Measurements from ENCODE around the gene KDM3A.

The KDM3A gene

DNA sequence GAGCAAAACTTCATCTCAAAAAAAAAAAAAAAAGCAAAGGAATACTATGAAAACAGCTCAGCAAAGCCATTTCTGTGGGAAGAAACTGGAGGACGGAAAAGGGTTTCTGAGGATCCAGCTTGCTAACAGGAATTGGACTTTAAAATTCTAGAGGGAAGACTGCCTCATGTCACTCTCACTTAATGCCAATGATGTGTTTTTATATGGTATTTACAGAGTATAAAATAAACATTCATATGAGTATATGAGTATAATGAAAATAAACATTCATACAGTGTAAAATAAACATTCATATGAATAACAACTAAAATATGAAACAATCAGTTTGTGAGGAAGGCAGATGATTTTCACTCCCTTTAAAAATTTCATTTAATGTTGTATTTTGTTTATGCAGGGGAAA lies 78.2 kb downstream of the KDM3A start:
- DNase-seq (ENCODE audit: low spot score) = no peak

DNA sequence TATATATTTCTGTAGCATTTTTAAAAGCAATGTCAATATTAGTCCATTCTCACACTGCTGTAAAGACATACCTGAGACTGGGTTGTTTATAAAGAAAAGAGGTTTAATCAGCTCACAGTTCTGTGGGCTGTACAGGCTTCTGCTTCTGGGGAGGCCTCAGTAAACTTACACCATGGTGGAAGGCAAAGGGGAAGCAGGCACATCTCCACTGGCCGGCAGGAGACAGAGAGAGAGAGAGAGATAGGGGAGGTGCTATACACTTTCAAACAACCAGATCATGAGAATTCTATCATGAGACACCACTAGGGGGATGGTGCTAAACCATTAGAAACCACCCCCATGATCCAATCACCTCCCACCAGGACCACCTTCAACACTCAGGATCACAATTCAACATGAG lies 79.0 kb downstream of the KDM3A start:
- DNase-seq (ENCODE audit: low spot score) = no peak

DNA sequence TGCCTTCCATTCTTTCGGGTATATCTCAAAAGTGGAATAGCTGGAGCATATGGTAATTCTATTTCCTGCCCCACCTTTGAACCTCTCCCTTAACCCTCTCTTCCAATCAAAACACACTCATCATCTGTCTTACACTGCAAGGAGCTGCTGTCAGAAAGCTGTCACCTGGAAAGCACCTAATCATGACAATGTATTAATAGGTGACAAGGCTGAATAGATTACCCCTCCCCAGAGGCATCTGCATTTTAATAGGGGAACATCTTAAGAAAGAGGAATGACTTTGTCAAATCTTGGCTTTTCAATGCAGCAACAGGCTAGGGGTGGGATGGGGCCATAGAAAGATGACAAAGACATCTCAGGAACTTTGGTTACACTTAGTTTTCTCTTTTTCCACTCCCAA lies 80.8 kb downstream of the KDM3A start:
- no peak for DNase-seq (ENCODE audit: low spot score)

DNA sequence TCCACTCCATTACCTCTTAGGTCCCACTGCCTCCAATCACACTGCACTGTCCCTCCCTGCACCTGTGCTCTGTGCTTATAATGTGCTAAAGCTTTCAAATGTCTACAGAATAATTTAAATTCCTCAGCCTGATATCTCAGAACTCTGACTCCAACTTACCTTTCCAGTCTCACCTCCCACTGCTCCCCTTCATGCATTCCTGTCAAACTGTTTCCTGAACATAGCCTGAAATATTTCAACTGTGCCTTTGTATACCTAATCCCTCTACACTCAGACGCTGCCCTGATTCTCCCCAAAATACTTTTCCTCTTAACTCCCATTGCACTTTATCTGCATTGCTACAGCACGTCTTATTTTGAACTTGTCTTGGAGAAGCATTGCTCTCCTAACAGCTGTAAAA lies 81.5 kb downstream of the KDM3A start:
- no peak for DNase-seq (ENCODE audit: low spot score)

DNA sequence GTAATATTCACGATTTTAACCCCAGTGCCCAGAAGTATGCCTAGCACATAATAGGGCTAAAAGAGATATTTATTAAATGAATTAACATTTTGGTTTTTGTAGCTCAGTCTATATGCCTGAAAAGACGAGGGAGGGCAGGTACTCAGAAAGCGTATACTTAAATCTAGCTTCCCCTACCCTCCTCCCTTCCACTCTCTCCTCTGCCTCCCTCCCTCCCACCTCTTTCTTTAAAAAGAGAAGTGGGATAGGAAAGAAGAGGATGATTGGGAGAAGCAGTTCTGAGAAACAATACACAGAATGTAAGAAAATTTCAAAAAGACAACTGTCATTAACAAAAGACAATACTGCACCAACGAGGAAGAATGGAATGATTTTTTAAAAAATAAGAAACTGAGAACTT lies 82.3 kb downstream of the KDM3A start:
- no peak for DNase-seq (ENCODE audit: low spot score)

DNA sequence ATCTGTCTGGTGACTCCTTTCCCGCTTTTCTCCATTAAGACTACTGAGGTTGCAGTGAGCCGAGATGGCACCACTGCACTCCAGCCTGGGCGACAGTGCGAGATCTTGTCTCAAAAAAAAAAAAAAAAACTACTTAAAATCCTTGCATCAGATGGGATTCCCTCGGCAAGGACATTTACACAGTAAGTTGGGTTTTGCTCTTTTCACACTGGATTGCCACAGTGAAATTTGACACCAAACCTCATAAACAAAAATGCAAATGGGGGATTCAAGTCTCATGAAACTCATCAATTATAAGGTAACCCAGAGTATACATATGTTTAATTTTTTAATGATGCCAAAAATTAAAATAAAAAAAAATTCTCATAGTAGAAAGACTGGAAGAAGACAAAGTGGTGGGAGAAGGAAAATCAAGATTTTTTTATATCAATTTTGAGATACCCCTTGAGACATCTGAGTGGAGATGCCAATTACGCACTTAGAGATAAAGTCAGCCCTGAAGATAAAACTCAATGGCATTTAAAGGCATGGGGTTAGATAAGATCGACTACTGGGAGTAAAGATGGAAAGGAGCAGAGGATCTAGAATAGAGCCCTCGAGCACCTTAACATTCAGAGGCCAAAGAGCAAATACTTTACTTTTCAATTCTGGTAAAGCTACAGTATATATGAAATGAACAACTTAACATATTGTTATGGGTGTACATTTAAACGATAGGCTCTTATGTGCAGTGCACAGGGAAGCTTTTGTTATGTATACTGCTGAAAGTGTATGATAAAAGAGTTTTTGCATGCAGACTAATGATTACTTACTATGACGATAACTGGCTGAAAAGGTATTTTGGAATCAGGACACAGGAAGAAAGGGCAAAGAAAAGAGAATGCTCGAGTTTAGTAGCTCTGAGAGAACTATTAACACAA lies 84.5 kb downstream of the KDM3A start:
- DNase-seq (ENCODE audit: low spot score) = no peak

DNA sequence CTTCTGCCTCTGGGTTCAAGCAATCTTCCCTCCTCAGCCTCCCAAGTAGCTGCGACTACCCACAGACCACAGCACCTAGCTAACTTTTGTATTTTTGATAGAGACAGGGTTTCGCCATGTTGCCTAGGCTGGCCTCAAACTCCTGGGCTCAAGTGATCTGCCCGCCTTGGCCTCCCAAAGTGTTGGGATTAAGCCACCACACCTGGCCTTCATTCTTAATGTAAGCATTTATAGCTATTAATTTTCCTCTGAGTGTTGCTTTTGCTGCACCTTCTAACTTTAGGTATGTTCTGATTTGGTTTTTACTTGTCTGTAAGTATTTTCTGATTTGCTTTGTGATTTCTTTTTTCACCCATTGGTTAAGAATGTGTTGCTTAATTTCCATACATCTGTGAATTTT lies 92.4 kb downstream of the KDM3A start:
- DNase-seq (ENCODE audit: low spot score) = no peak

DNA sequence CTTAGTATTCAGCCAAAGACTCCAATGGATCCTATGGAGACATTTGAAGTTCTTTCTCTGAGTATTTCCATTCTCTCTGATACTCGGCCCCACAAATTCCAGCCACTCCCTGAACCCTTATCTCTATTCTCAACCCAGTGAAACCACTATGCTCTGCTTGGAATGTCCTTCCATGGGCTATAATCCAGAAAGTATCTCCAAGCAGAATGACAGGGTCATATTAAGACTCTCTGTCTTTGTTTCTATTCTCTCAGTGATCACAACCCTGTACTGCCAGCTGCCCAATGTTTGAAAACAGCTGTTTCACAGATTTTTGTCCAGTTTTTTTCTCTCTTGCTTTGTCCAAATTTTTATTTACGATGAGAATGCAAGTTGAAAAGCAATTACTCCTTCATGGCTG lies 100.2 kb downstream of the KDM3A start:
- no peak for DNase-seq (ENCODE audit: low spot score)
